HG03460 (cell line): ENCODE measurements around the gene RASGRP1.
A peak's percentile ranks its signal among the peaks of the same experiment; 100 is the strongest.

Source experiments
- ATAC-seq: cut with Tn5 transposase; IDR thresholded peaks from one replicate; pipeline ENCODE4 v1.9.1; 2021; ENCODE audit not compliant: unreplicated experiment

The RASGRP1 gene

GRCh38 chr15:38463893-38464292, 100.7 kb downstream of the RASGRP1 start:
- no peak for ATAC-seq

GRCh38 chr15:38461066-38461833, 103.4 kb downstream of the RASGRP1 start:
- peak; percentile 77 for ATAC-seq

- no peak for ATAC-seq
Observed at GRCh38 chr15:38460543-38460942, 104.1 kb downstream of the RASGRP1 start.

- ATAC-seq = no peak
Observed at GRCh38 chr15:38459480-38459879, 105.1 kb downstream of the RASGRP1 start.

- no peak for ATAC-seq
Observed at GRCh38 chr15:38458646-38459045, 106.0 kb downstream of the RASGRP1 start.

- ATAC-seq = no peak
Observed at GRCh38 chr15:38455092-38455491, 109.5 kb downstream of the RASGRP1 start.

- no peak for ATAC-seq
Observed at GRCh38 chr15:38454696-38455090, 109.9 kb downstream of the RASGRP1 start.

- ATAC-seq = peak; percentile 85
Observed at GRCh38 chr15:38453971-38454695, 110.5 kb downstream of the RASGRP1 start, which contains the start of gene FAM98B. Gene FAM98B, plus strand, starts transcription at chr15:38454127. Its CDS starts 35 bp downstream, at chr15:38454162.

- no peak for ATAC-seq
Observed at GRCh38 chr15:38441130-38441519, 123.5 kb downstream of the RASGRP1 start.

GRCh38 chr15:38440353-38441129, 124.1 kb downstream of the RASGRP1 start:
- ATAC-seq = peak; percentile 74
